GM21447 (cell line): ENCODE results near the gene CADM2.

Experiments used
- ATAC-seq: cut with Tn5 transposase; IDR thresholded peaks from one replicate; pipeline ENCODE4 v1.9.1; 2021; ENCODE audit not compliant: unreplicated experiment

Gene CADM2

DNA sequence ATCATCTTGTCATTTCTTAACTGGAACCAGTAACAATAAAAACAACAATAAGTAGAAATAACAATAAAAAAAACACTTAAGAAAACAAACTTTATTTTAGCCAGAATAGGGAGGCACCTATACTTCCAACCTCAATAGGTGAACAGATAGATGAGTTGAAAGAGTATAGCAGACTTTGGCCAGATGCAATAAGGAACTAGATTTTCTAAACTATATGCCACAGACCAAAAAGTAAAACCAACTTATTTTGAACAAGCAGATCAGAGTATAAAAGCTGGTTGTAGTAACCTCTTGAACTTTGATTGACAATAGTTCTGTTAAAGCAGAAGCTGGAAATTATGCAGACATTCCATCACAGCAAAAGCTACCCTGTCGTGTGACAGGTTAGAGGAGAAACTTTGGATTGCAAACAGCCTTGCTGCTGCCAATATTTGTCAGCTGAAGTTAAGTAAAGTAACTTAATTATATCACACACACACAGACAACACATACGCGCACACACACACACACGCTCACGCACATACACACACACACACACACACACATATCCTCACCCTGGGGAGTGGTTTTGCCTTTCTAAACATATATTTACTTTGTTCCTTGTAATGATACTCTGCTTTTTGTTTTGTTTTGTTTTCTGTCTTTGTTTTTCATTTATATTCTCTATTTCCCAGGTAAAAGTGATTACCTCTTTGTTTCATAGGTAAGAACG is 1128.5 kb downstream of the CADM2 start:
- ATAC-seq, result no peak

DNA sequence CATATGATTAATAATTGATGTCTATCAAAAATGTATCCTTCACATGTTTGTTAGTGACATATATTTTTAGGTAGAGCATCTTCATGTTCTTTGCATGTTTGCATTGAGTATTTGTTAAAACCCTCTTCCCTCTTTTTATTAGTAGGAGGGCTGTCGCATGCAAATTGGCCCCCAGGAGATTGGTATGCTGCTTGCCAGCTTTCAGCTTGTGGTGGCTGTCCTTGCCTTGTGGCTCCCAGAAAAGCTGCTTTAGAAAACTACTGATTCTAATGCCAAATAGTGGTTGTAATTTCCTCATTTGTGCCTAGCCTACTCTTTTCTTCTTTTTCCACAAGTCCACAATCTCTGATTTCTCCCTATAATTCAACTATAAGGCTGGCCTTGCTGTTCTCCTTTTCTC is 1145.4 kb downstream of the CADM2 start:
- no peak for ATAC-seq

DNA sequence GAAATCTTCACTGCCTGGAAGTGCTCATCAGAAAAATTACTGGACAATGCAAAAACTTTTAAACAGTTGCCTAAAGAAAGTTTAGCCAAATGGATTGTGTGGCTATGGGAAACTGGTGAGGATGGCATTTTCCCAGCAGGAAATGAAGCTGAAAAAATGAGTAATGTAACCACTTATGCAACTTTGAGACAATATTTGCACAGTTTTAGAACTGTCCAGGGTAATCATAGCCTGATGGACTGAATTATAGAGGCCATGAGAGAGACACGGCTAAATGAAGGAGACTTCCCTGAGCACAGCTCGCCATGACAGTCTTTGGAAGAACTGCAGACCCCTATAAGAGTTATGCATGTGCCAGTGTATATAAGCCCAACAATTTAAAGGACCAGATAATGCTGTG is 1150.6 kb downstream of the CADM2 start:
- no peak for ATAC-seq
